ENCODE results near the gene ZNF628. TPM values are rescaled to one million over a fixed set of nuclear protein-coding genes. Genes with fewer than 3 reads are reported as not detected.

Gene ZNF628
- total and polyA plus RNA-seq, 2 of the 8 experiments (the other 6 are each of a cell fraction or from before 2014, with no cell fraction given), result 1.7 to 10.8 TPM

- TF ChIP-seq FOSL1 (IDR thresholded peaks at IDR 0.05; ENCODE audit: insufficient read depth, low read depth, low read length) (no peak), RXRA (IDR thresholded peaks at IDR 0.05; ENCODE audit: insufficient read depth, low read depth, low read length) (no peak), SAP30 (IDR thresholded peaks at IDR 0.05; ENCODE audit: insufficient read depth, insufficient replicate concordance, low read length) (no peak), SP2 (IDR thresholded peaks at IDR 0.05; ENCODE audit: low read length) (no peak), JUND (IDR thresholded peaks at IDR 0.05; ENCODE audit: low read length) (no peak)
Measured at GRCh38 chr19:55477905-55478304, 1.5 kb downstream of the ZNF628 start (continued).
